ENCODE measurements around the gene CD247.

The CD247 gene

GRCh38 chr1:167456524-167456923, 61.8 kb downstream of the CD247 start:
- no peak for DNase-seq

GRCh38 chr1:167455786-167456446, 62.4 kb downstream of the CD247 start:
- peak; percentile 72 for DNase-seq

DNA sequence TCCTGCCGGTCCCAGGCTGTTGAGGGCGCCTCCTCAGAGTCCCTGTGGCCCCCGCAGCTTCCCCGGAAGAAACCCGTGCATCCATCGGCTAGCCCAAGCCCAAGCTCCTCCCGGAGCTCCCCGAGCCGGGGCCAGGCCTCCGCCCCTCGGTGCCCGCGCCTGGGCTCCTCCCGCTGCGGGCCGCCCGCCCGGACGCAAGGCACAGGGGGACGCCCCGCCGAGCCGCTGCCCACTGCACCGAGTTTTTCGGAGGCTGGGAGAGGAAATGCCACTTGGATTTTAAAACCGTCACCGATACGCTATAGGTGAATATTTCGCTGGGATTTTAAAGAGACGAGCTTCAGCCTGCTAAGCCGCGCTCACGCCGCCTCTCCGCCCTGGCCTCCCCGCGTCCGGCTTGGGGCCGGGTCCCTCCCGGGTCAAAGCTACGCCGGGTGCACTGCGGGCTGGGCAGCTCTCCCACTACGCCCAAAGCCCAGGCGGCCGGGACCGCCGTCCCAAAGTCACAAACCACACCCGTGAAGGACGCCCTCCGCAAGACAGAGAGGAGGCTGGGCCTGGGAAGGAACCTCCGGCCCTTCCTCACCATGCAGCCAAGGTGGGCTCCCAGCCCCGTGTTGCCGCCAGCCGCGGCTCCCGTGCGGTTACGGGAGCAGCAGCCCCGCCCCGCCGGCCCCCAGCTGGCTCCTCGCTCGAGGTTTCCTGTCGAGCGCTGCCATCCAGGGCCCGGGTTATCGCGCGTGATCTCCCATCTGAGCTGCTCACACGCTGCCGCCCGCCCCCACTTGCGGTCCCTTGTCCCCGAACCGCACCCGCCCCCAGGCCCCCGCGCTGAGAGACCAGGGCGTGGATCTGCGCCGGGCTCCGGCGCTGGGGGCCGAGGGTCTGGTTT, 63.2 kb downstream of the CD247 start:
- peak; percentile 82 for DNase-seq

- DNase-seq = no peak
Measured at GRCh38 chr1:167454304-167454893, 63.9 kb downstream of the CD247 start.

GRCh38 chr1:167453123-167453522, 65.2 kb downstream of the CD247 start:
- no peak for DNase-seq

GRCh38 chr1:167452483-167452882, 65.8 kb downstream of the CD247 start:
- DNase-seq = no peak

- DNase-seq = peak; percentile 39
Measured at GRCh38 chr1:167450843-167451242, 67.5 kb downstream of the CD247 start.

DNA sequence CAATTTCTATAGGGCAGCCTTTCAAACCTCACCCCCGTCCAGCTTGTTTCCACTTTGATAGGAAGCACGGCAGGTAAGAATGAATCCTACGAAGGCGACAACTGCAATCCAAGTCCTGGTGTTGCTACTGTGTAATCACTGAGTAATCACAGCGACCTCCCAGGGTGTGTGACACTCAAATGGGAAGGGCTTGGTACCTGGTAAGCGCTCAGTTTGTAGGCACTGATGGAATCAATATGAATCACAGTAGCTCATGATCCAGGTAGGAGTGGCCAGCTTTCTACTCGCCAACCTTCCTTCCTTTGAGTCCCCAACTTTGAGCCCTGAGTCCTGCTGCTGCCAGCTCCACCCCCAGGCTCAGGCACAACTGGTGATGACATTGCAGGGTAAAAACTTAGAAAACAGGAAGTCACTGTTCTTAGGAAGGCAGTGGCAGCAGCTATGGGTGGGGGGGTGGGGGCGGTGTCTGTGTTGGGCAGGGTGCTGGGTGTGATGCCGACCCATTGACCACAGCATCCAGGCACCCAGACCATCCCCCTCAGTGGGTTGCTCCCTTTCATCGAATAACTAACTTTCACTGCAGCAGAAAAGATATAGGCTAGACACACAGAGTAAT, 70.7 kb downstream of the CD247 start:
- DNase-seq = peak; percentile 88

DNA sequence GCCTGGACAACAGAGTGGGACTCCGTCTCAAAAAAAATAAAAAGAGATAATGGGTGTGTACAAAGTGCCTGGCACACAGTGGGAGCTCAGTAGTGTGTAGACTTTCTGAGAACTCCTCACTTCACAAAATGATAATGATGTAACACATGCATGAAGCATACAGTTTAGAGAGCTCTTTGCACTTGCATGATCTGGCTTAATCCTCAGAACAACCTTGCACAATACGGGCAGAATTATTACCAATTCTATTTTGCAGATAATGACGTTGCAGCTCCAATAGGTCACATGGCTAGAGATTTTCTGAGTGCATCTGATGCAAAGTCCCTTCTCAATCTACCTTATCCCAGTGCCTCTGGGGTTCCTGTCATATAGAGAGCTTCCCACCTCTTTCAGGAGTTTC, 71.4 kb downstream of the CD247 start:
- no peak for DNase-seq

DNA sequence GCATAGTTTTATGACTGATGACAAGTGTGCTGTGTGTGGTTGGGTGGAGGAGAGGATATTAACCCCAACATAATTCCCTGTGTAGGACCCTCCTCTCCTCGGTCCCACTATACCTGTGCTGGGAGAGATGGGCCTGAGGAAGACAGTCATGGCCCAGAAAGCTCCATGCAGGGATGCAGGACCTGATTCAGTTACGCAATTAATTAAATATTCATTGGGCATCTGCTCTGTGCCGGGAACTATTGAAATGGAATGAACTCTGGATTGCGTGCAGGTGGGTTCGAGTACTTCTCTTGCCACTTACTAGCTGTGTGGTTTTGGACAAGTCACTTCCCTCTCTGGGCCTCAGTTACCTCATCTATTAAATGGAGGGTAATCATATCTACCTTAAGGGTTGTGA, 74.6 kb downstream of the CD247 start:
- no peak for DNase-seq

DNA sequence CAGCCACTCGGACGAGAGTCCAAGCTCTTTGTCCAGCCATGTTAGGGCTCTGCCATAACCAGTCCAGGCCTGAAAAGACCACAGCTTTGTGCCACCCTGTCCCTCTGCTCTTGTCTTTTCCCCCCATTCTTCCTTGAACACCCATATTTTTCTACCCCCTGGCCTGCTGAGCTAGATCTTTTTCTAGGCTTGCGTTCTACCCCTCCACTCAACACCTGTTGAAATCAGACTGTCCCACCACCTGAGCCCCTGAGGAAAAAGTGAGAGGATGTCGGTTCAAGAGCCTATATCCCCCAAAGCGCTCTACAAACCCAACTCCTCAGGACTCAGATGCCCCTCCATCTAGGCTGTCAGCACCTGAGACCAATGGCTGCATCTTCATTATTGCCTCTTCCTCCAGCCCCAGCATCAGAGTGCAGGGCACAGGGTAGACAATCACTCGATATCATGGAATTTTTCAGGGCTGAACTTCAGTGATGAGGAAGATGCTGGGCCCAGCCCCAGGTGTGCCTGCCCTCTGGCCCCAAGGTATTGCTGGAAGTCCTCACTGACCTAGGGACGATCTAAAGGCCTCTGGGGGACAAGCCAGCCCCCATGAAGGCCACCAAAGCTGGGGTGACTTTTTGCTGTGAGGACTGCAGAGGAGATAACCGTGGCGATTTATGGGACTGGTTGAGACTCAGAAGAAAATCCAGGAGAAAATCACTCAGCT, 75.3 kb downstream of the CD247 start:
- no peak for DNase-seq

- DNase-seq = peak; percentile 88
Measured at GRCh38 chr1:167442142-167442848, 76.0 kb downstream of the CD247 start.

GRCh38 chr1:167441222-167441621, 77.1 kb downstream of the CD247 start:
- DNase-seq = no peak

DNA sequence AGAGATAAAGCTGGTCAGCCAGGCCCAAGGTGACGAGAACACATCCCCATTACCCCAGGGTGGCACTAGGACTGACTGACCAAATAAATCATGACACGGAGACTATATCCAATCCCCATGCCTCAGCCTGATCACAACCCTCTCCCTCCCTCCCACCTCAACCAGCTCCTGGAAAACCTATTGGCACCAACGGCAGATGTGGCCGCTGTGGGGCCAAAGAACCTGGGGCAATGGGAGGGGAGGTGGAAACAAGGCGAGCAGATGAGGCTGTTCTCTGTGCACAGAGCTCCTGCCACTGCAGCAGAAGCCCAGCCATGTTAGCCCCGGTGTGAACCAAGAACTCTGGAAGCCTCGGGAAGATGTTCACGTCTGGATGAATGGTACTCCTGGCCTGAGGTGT, 77.6 kb downstream of the CD247 start:
- no peak for DNase-seq

DNA sequence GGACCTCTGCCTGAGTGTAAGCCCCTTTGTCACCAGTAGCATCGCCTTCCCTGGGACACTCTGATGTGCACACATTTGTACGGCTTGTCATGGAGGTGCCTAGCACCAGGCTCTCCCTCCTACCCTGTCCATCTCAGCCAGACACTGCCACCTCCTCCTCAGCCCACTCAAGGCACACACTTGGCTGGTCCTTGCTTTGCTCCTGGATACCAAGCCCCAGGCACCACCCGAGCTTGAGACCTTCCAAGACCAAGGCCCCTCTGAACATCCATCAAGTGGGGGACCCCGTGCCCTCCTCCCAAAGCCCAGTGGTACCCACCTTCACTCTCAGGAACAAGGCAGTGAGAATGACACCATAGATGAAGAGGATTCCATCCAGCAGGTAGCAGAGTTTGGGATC, 78.0 kb downstream of the CD247 start:
- no peak for DNase-seq

GRCh38 chr1:167439301-167439988, 78.9 kb downstream of the CD247 start:
- DNase-seq = no peak

DNA sequence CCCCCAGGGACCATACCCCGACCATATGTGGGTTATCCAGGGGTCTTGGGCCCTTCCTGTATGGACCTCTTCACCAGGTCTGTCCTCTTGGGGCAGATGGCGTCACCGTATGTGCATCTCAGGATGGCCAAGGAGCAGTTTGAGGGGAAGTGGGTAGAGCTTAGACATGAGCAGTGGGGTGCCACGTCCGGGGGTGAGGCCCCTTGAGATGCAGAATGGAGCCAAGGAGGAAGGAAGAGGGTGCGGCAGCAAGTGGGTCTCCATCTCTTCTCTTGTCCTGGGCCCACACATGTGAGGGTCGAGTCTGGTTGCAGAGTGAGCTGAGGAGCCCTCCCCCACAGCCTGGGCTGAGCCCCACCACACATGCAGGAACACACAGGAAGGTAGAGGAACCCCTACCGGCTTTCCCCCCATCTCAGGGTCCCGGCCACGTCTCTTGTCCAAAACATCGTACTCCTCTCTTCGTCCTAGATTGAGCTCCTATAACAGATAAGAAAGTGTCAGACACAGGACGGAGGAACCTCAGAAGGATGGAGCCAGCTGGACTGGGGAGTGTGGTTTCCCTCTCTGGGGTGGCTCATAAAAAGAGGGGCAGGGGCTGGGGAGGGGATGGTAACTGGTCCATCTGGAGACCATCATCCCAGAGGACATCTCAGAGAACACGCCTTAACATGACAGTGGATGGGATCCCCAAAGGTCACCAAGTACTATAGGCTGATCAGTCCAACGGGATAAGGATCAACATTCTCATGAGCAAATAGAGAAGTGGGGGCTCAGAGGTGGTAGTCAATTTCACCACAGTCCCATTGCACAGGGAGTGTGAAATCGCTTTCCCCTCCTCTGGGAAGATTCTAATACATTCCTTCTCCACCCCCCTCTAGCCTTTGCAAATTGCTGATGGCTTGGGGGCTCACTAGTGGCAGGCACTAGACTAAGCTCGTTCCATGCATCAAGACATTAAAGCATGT, 79.9 kb downstream of the CD247 start:
- DNase-seq = no peak

GRCh38 chr1:167435484-167435883, 82.8 kb downstream of the CD247 start:
- DNase-seq = no peak

- no peak for DNase-seq
Measured at GRCh38 chr1:167434306-167434705, 84.0 kb downstream of the CD247 start.

DNA sequence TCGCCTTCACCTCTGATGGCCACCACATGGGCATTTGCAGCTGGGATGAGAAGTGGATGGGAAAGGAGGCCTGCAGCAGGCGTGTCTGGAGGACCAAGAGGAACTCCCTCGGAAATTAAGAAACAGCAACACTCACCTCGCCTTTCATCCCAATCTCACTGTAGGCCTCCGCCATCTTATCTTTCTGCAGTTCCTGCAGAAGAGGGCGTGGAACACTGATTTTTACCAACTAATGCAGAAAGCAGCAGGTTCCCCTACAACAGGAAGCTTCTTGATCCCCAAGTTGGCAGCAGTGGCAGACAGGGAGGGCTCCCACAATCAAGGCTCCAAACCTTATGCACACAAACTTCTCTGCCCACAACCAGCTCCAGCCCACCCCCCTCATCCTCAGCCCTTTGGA, 84.4 kb downstream of the CD247 start:
- no peak for DNase-seq
